ENCODE data around the gene TRIM48. TPM values are rescaled to one million over a fixed set of nuclear protein-coding genes. Genes with fewer than 3 reads are reported as not detected.
"Not testable (repeated sequence)": the region's sequence is repeated elsewhere in the genome, so short reads cannot be mapped to it uniquely, and the experiment has no call there.

The TRIM48 gene, protein sequence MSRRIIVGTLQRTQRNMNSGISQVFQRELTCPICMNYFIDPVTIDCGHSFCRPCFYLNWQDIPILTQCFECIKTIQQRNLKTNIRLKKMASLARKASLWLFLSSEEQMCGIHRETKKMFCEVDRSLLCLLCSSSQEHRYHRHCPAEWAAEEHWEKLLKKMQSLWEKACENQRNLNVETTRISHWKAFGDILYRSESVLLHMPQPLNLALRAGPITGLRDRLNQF
- polyA plus RNA-seq (ENCODE audit: insufficient read length in 3 of 3) = not detected
- long read RNA-seq, donor 1 = 0 reads
- long read RNA-seq, donor 2 = 0 reads
- long read RNA-seq, donor 3 = 0 reads
- long read RNA-seq, donor 4 = 0 reads
- long read RNA-seq, donor 5 = 0 reads
- long read RNA-seq, donor 6 = 0 reads
- long read RNA-seq, donor 7 = 0 reads
- long read RNA-seq, donor 8 = 0 reads
- long read RNA-seq, donor 9 = 0 reads
- long read RNA-seq, donor 10 = 0 reads
- long read RNA-seq, donor 11 = 0 reads
- long read RNA-seq, donor 12 = 0 reads
- long read RNA-seq, donor 13 = 0 reads
- long read RNA-seq, donor 14 = 0 reads
- long read RNA-seq, donor 15 = 0 reads
- long read RNA-seq, donor 16 = 0 reads

DNA sequence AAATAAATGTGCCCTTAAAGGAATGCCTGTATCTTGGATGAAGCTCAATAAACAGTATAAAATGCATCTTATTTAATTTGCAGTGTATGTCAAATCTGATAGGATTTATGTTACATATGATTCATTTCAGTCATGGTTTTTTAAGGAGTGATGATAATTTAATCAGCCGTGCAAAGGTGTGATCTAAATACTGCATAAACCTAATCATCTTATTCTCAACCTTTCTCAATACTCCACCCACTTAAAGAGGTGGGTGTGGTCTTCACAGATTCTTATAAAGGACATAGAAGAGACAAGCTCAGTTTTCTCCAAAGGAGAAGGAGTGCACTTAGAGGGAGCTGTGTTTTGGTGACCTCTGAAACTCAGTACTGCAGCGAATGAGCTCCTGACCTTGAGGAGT lies at the start of gene TRIM48:
TSS of gene TRIM48 (plus strand) at position 301 of the 400 bp plus-strand sequence. CDS start 113 bp downstream, outside the sequence.
- DNase-seq = not testable (repeated sequence)

GRCh38 chr11:55238316-55238715 lies 23.6 kb upstream of the TRIM48 start:
- not testable (repeated sequence) for DNase-seq

DNA sequence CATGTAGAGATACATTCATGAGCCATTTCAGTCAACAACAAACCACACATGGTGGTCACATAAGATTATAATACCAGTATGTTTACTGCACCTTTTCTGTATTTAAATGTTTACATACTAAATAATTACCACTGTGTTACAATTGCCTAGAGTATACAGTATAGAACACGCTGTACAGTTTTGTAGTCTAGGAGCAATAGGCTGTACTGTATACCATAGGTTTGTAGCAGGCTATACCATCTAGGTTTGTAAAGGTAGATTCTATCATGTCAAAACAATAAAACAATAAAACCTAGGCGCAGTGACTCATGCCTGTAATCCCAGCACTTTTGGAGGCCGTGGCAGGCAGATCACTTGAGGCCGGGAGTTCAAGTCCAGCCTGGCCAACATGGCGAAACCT lies 1.1 kb downstream of the TRIM48 start:
- DNase-seq = no peak

Other genes with a start within 250 kb of the TRIM48 start
- gene OR4A16, start 81.0 kb downstream of the TRIM48 start, polyA plus RNA-seq (ENCODE audit: insufficient read length in 3 of 3) = not detected
- gene OR4A15, start 105.8 kb downstream of the TRIM48 start, polyA plus RNA-seq (ENCODE audit: insufficient read length in 3 of 3) = not detected